GM19463 (cell line): Measurements from ENCODE around the gene ZNF385D.
"Not testable (repeated sequence)": the region's sequence is repeated elsewhere in the genome, so short reads cannot be mapped to it uniquely, and the experiment has no call there.

Experiments
- ATAC-seq: cut with Tn5 transposase; IDR thresholded peaks from one replicate; pipeline ENCODE4 v1.9.1; 2021; ENCODE audit warnings: mild to moderate bottlenecking, moderate library complexity; ENCODE audit not compliant: unreplicated experiment

The ZNF385D gene

DNA sequence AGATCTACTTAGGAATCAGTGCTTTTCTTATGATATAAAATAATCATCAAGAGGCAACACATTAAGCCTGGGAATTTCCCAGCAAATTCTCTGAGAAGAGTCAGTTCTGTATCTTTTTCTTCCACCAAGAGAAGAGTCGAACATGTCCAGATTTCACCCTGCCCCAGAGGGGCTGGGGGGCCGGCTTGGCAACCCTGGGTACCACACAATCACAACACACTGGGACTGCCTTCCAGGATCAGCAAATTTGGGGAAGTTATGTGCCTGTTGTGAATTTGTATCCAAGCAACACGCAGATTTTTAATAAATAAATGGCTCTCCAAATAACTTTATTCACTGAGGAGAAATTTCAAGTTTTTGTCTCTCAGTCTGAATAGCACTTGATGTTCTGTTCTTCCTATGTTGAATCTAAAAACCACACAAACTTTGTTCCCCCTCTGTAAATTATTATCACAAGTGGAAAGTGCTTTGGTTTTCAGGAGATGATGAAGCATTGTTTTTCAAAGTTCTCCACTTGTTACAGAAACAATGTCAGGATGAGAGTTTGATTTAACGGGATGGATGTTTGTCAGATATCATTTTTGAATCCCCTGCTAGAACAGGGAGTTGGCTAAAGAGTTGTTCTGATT, 357.2 kb downstream of the ZNF385D start:
- ATAC-seq, result no peak

GRCh38 chr3:21392526-21392925, 358.5 kb downstream of the ZNF385D start:
- no peak for ATAC-seq

GRCh38 chr3:21390856-21391255, 360.2 kb downstream of the ZNF385D start:
- ATAC-seq, result no peak

- no peak for ATAC-seq
Observed at GRCh38 chr3:21390136-21390535, 360.9 kb downstream of the ZNF385D start.

DNA sequence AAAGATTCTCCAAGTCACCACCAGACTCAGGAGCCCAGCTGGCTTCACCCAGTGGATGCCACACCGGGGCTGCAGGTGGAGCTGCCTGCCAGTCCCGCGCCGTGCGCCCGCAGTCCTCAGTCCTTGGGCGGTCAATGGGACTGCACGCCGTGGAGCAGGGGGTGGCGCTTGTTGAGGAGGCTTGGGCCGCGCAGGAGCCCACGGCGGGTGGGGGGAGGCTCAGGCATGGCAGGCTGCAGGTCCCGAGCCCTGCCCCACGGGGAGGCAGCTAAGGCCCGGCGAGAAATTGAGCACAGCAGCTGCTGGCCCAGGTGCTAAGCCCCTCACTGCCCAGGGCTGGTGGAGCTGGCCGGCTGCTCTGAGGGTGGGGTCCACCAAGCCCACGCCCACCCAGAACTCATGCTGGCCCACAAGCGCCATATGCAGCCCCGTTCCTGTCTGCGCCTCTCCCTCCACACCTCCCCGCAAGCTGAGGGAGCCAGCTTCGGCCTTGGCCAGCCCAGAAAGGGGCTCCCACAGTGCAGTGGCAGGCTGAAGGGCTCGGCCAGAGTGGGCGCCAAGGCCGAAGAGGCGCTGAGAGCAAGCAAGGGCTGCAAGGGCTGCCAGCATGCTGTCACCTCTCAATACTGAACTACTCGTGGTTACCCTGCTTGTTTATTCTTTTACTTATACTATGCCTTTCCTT, 363.7 kb downstream of the ZNF385D start:
- not testable (repeated sequence) for ATAC-seq

DNA sequence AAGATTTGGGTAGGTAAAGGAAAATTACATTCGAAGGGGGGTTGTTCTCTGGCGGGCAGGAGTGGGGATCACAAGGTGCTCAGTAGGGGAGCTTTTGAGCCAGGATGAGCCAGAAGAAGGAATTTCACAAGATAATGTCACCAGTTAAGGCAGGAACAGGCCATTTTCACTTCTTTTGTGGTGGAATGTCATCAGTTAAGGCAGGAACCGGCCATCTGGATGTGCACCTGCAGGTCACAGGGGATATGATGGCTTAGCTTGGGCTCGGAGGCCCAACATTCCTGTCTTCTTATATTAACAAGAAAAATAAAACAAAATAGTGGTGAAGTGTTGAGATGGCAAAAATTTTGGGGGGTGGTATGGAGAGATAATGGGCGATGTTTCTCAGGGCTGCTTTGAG, 373.0 kb downstream of the ZNF385D start:
- ATAC-seq, result not testable (repeated sequence)

DNA sequence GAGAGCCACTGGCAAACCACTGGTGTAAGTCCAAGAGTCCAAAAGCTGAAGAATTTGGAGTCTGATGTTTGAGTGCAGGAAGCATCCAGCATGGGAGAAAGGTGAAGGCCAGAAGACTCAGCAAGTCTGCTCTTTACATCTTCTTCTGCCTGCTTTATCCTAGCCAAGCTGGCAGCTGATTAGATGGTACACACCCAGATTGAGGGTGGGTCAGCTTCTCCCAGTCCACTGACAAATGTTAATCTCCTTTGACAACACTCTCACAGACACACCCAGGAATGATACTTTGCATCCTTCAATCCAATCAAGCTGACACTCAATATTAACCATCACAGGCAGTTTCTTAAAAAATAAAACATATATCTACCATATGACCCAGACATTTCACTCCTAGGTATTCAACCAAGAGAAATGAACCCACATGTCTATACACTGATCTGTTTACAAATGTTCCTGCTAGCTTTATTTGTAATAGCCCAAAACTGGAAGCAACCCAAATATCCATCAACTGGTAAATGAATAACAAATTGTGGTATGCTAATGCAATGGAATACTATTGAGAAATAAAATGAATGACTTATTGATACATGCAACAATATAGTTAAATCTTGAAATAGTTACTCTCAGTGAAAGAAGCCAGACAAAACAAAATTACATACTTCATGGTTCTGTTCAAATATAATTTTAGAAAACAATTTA, 373.8 kb downstream of the ZNF385D start:
- ATAC-seq, result no peak

- ATAC-seq, result no peak
Observed at GRCh38 chr3:21372316-21372715, 378.7 kb downstream of the ZNF385D start.
